GM21528 (cell line): ENCODE measurements around the gene C1orf210.

Experiments
- ATAC-seq: cut with Tn5 transposase; IDR thresholded peaks from one replicate; pipeline ENCODE4 v1.9.1; 2021; ENCODE audit warnings: mild to moderate bottlenecking, moderate library complexity; ENCODE audit not compliant: unreplicated experiment, low FRiP score

The C1orf210 gene

GRCh38 chr1:43285269-43285990, at the start of gene C1orf210:
Gene C1orf210, minus strand, starts transcription at chr1:43285581. Its CDS starts 2,311 bp downstream, at chr1:43283270.
- no peak for ATAC-seq

GRCh38 chr1:43334453-43335205, 49.2 kb upstream of the C1orf210 start:
- no peak for ATAC-seq

GRCh38 chr1:43331688-43332087, 46.3 kb upstream of the C1orf210 start:
- ATAC-seq = no peak

- ATAC-seq = no peak
Measured at GRCh38 chr1:43329995-43330751, 44.8 kb upstream of the C1orf210 start.

- no peak for ATAC-seq
Measured at GRCh38 chr1:43327549-43328292, 42.3 kb upstream of the C1orf210 start.

- no peak for ATAC-seq
Measured at GRCh38 chr1:43325381-43325780, 40.0 kb upstream of the C1orf210 start.

GRCh38 chr1:43324810-43325209, 39.4 kb upstream of the C1orf210 start:
- ATAC-seq = no peak

- no peak for ATAC-seq
Measured at GRCh38 chr1:43322506-43322905, 37.1 kb upstream of the C1orf210 start.

- no peak for ATAC-seq
Measured at GRCh38 chr1:43321331-43321891, 36.0 kb upstream of the C1orf210 start.

- ATAC-seq = no peak
Measured at GRCh38 chr1:43319766-43320165, 34.4 kb upstream of the C1orf210 start.

GRCh38 chr1:43319288-43319687, 33.9 kb upstream of the C1orf210 start:
- no peak for ATAC-seq

GRCh38 chr1:43318831-43319230, 33.5 kb upstream of the C1orf210 start:
- ATAC-seq = no peak

GRCh38 chr1:43317817-43318471, 32.6 kb upstream of the C1orf210 start:
- no peak for ATAC-seq

GRCh38 chr1:43316738-43317520, 31.5 kb upstream of the C1orf210 start:
- ATAC-seq = no peak

- ATAC-seq = no peak
Measured at GRCh38 chr1:43315963-43316737, 30.8 kb upstream of the C1orf210 start.

- no peak for ATAC-seq
Measured at GRCh38 chr1:43315481-43315880, 30.1 kb upstream of the C1orf210 start.

GRCh38 chr1:43314233-43314632, 28.9 kb upstream of the C1orf210 start:
- ATAC-seq = no peak

GRCh38 chr1:43313771-43314170, 28.4 kb upstream of the C1orf210 start:
- ATAC-seq = no peak
